HG03575 (cell line): Measurements from ENCODE around the gene SH3GL3.

Experiments used
- ATAC-seq: cut with Tn5 transposase; IDR thresholded peaks from one replicate; pipeline ENCODE4 v1.9.1; 2021; ENCODE audit not compliant: unreplicated experiment, insufficient number of reproducible peaks, low FRiP score; ENCODE audit errors: extremely low read depth

The SH3GL3 gene

DNA sequence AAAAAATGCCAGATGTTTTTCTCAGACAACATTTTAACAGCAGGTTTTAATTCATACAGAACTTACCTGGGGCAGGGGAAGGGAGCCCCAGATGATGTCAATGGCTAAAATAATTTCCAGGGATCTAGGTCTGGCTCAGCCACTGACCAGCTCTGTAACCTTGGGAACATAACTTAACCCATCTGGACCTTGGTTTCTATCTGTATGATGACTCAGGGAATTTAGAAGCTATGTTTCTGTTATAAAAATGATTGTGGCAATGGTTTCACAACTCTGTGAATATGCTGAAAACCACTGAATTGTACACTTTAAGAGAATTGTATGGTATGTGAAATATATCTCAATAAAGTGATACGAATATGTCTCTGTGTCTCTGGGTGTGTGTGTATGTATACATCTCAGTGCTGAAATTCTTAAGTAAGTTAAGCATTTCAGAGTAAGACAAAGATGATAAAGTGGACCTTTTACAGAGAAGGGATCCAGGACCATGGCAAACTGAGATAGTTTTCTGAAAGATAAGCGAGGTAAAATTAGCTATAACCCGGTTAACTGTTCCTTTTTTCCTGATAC, 2.9 kb downstream of the SH3GL3 start:
- no peak for ATAC-seq

- ATAC-seq: no peak
Measured at GRCh38 chr15:83457149-83457548, 10.0 kb downstream of the SH3GL3 start.

- ATAC-seq: no peak
Measured at GRCh38 chr15:83458381-83458780, 11.2 kb downstream of the SH3GL3 start.

DNA sequence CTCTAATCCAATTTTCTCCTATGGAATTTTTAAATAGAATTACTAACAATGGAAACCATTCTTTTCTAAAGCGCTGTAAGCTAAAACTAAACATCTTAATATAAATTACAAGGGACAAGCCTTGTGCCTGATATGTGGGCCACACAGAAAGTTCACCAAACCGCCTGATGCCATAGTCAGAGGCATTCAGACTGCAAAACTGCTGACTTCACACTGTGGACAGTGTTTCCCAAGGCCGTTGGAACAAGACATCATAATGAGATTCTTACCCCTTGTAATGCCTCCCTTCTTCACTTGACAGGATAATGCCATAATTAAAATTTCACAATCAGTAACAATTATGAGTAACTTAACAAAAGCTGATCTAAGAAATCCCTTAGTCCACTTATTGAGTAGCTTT, 14.9 kb downstream of the SH3GL3 start:
- no peak for ATAC-seq

- no peak for ATAC-seq
Measured at GRCh38 chr15:83462953-83463433, 15.9 kb downstream of the SH3GL3 start.

GRCh38 chr15:83470887-83471286, 23.7 kb downstream of the SH3GL3 start:
- ATAC-seq: no peak

DNA sequence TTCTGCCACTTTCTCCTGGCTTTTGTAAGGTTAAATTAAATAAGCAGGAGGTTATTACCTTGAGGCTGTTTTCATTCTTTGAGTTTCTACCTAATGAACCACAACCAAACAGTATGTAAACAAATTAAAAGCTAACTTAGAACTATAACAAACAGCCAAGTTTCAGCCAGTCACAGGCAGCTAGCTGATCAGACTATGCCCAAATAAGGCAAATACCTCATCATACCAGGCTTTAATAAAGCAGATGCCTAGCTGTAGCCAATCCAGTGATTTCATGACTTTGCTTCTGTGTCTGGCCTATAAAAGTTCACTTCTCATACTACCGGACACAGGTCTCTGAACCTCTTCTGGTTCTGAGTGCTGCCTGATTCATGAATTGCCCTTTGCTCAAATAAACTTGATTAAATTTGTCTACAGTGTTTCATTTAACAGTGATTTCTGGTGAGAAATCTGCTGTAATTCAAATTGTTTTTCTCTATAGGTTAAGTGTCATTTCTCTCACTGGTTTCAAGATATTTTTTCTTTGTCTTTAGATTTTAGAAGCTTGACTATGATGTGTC, 24.2 kb downstream of the SH3GL3 start:
- no peak for ATAC-seq

DNA sequence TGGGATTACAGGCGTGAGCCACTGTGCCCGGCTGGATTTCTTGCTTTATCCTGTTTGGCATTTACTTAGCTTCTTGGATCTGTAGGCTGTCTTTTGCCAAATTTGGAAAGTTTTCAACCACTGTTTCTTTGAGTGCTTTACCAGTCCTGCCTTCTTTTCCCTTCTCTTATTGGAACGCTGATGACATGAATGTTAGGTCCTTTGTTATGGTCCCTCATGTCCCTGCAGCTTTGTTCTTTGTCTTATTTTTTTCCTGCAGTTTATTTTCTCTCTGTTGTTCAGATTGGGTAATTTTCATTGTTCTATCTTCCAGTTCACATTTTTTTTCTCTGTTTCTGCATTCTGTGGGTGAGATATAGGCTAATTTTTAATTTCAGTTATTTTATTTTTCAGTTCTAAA, 25.0 kb downstream of the SH3GL3 start:
- ATAC-seq: no peak

DNA sequence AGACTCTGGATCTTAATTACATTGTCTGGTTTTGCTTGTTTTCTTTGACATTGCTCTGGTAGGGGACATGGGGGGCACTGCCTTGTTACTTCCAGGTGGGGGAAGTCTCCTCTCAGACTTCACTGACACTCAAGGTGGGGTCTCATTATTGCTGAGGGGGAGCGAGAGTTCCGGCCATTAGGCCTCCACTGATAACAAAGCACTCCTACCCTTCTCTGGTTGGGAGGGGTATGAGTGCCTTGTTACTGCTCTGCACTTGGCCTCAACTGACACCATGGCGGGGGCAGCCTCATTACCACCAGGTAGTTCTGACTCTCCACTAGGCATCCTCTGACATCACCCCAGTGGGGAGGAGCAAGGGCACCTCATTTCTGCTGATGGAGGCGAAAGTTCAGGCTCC, 25.7 kb downstream of the SH3GL3 start:
- ATAC-seq: no peak

- ATAC-seq: no peak
Measured at GRCh38 chr15:83474578-83474977, 27.4 kb downstream of the SH3GL3 start.

GRCh38 chr15:83475551-83475950, 28.4 kb downstream of the SH3GL3 start:
- ATAC-seq: no peak

- no peak for ATAC-seq
Measured at GRCh38 chr15:83476066-83476465, 28.9 kb downstream of the SH3GL3 start.

DNA sequence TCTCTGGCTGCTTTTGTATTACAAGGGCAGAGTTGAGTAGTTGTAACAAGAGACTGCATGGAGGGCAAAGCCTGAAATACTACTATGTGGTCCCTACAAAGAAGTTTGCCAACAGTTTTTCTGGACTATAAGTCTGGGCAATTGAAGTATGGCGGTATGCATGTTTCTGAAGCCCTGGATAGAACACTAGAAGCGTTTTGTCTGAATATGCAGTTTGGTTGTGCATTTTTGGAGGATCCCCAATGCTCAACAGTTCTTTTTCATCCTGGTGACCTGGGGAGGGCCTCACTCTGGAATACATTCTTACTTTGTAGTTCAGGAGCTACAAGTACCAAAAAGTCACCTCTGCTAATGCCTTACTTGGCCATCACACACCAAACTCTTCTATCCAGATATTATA, 29.6 kb downstream of the SH3GL3 start:
- no peak for ATAC-seq

DNA sequence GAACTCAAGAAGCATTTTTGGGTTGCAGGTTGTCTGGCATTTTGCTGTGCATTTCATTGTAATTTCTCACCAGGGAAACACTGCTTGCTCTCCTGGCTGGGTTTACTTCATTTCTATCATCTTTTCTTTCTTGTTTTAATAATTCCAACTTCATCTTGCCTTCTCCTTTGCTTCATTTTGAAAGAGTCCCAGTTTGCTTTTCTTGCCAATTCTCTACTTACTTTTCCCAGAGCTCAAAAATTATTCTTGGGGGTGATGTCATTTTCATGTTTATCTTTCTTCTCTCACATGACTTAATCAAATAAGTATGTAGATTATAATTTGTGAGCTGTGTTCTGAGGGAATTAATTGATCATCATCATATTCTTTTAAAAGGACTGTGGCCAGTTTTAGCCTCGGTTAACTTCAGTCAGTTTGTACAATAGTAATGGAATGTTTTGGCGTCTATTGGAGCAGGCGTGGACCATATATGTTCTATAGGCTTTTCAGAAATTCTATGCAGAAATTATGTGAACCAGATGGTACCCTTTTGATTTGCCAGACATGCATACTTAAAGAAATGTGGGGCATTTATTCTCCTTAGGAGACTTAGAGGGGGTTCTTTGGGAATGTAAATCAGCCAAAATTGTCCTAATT, 30.1 kb downstream of the SH3GL3 start:
- ATAC-seq: no peak

DNA sequence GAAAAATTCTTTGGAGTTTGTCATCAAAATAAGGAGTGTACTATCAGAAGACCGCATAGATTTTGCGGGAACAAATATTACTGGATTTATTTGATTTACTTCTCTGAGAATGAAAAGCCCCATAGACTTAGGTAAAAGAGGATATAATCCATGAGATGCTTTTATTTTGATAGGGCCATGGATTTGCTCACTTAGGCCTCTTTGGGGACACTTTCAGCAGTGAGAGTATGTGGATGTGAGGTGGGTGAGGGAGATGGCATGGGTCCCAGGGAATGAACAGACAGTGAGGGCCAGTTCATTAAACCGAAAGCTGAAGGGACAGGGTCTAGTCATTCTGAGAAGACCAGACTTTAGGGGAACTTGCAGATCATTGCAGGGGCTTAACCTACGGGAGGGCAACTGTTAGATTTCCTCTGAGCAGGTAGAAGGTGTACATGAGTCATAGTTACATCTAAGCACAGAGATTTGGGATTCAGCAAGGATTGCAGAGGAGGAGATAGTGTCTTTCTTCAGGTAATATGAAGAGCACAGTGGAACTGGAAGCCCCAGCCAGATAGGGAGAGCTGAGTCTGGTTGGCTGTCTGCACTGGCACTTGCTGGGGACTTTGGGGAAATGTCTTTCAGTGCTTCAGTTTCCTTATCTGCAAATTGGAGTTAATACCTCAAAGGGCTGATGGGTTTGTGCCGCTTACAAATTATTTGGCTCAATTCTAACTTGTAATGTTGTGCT, 30.8 kb downstream of the SH3GL3 start:
- no peak for ATAC-seq

- no peak for ATAC-seq
Measured at GRCh38 chr15:83483612-83484011, 36.5 kb downstream of the SH3GL3 start.

DNA sequence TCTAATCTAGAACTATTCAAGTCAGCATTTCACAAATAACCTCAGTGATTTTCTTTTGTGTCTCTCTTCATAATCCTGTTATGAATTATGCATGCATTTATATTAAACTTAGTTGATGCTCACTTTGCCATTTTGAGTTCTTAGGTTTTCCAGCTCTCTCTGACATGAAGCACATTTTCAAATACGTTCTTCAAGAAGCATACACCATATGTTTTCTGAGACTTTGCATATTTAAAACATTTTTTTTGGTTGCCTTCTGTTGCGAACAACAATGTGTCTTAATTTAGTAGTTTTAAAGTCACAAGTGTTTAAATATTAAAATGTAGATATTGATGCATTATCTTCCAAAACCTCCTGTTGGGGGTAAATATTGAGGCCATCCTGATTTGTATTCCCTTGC, 37.5 kb downstream of the SH3GL3 start:
- ATAC-seq: no peak

DNA sequence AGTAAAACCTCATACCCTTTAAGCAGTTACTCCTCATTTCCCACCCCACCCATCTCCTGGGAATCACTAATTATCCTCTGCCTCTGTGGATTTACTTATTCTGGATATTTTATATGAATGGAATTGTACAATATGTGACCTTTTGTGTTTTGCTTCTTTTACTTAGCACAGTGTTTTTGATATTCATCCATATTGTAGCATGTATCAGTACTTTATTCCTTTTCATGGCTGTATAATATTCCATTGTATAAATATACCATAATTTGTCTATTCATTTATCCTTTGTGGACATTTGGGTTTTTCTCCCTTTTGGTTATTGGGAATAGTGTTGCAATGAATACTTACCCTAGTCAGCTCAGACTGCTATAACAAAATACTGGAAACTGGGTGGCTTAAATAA, 39.2 kb downstream of the SH3GL3 start:
- no peak for ATAC-seq

GRCh38 chr15:83487519-83487918, 40.4 kb downstream of the SH3GL3 start:
- no peak for ATAC-seq

DNA sequence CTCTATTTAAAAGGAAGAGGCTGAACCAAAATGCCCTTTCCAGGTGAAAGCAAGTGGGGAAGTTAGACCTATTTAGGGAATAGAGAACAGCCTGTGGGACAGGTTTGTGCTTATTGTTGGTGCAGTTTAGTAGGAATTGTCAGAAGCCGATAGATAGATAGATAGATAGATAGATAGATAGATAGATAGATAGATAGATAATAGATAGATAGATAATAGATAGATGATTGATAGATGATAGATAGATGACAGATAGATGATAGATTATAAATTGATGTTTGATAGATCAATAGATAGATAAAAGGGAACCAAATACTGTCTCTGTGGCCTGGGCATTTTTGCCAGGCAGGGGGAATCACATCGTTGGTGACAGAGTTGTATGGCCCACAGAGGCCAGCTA, 42.5 kb downstream of the SH3GL3 start:
- ATAC-seq: no peak
